ENCODE data around the gene KIAA0232. TPM values are rescaled to one million over a fixed set of nuclear protein-coding genes. Genes with fewer than 3 reads are reported as not detected.

The KIAA0232 gene
- total and polyA plus RNA-seq, 10 of the 15 experiments (the other 5 are each of a cell fraction or from before 2014, with no cell fraction given), result 2.8 to 15.1 (median 10.8) TPM

- no peak for TF ChIP-seq REST (IDR thresholded peaks at IDR 0.05; ENCODE audit: low read depth, low read length)
- no peak for TF ChIP-seq ELK1 (IDR thresholded peaks at IDR 0.05; ENCODE audit: low read depth, low read length)
- no peak for TF ChIP-seq JUND (IDR thresholded peaks at IDR 0.05; ENCODE audit: low read depth, low read length)
- no peak for TF ChIP-seq ZNF24 (IDR thresholded peaks at IDR 0.05)
- no peak for TF ChIP-seq ZNF207 (IDR thresholded peaks at IDR 0.05; ENCODE audit: borderline replicate concordance)
- TF ChIP-seq IRF4 (IDR thresholded peaks at IDR 0.05; ENCODE audit: low read depth, low read length), result no peak
- TF ChIP-seq CHD4 (IDR thresholded peaks at IDR 0.05), result no peak
- TF ChIP-seq ZSCAN29 (IDR thresholded peaks at IDR 0.05), result no peak
- no peak for TF ChIP-seq FOXM1 (IDR thresholded peaks at IDR 0.05; ENCODE audit: low read depth, low read length)
These were observed 32.7 kb downstream of the KIAA0232 start (continued) for GRCh38 chr4:6815029-6815836.

Measured in GM12878 (cell line).